DMS153 (cell line): ENCODE data around the gene COL23A1.

Experiments
- DNase-seq: peaks from one replicate; lab custom pipeline; 2025; lab: John Stamatoyannopoulos, UW

Gene COL23A1

DNA sequence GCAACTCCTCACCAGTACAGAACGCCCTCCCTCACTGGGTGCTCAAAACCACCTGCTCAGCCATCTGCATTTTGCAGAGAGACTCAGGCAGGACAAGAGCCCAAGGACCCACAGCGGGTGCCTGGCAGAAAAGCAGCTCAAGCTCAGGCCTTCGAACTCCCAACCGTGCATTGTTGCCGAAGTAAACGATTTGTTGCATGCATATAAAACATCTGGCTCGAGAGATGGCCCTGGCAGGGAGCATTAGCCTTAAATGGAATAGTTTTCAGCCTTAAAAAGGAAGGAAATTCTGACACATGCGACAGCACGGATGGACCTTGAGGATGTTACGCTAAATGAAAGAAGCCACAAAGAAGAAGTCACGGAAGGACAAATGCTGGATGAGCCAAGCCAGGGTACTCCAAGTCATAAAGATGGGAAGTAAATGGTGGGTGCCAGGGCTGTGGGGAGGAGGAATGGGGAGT, 197.2 kb downstream of the COL23A1 start:
- no peak for DNase-seq

DNA sequence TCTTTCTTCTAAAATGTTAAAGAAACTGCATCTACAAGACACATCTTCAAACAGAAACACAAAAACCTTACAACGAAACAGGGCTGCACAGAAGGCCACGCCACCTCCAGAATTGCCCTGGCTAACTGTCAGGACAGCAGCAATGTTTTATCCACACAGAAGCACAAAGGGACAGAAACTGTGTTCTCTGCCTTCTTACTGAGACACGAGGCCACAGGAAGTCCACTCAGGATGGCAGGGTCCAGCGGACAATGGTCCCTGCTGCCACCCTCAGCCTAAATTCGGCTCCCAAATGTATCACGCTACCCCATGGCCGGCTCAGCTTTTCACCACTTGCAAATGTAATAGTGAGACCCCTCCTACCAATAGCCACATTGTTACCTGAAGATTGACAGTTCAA, 197.8 kb downstream of the COL23A1 start:
- no peak for DNase-seq

DNA sequence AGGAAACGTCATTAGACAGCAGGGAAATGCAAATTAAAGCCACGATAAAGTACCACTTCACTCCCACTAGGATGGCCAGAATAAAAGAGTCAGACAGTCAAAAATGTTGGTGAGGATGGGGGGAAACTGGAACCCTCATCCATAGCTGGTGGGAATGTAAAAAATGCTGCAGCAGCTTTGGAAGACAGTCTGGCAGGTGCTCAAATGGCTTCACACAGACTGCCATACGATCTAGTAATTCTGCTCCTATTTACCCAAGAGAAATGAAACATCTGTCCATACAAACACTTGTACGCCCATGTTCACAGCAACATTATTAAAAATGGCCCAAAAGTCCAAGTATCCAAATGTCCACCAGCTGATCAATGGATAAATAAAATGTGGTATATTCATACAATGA, 198.7 kb downstream of the COL23A1 start:
- no peak for DNase-seq

DNA sequence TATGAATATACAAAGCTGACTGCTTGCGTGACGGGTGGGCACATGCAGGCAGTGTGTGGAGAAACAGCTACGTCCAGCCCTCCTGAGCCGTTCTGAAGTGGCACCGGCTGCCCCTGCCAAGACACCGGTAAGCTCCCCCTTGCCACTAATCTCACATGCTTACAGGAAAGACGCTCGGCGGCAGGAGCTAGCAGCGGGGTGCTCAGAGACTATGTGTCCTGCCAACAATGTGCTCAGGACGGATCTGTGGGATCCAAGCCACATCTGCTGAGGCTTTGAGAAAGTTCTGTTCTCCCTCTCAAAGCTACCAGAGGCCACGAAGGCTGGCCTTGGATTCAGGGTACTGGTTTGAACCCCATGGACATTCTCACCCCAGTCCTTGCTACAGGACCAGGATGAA, 200.4 kb downstream of the COL23A1 start:
- no peak for DNase-seq

DNA sequence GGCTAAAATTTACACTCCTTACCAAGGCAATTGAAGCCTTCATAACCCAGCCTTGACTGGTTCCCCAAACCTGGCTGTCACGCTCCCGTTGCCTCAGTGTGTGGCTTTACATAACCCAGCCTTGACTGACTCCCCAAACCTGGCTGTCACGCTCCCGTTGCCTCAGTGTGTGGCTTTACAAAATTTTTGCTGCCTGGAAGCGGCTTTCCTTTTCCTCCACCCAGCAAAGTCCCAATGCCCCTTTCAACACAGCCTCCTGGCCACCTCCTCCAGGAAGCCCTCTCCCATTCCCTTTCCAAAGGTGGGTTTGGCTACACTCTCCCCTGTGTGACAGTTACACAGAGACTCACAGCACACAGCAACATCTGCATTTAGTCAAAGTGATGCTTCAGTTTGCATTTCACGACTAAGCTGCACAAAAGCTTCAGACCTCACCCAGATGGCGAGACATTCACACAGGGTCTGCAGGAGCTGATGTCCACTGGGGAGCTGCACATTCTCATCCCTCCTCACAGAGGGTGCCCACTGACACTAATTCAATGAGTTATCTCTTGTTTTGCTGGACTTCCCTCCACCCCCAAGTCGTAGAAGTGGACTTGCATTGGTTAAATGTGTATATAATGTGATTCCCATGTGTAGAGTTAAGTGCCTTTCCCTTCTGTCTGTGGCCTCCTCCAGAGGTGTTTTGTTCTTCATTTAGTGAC, 201.0 kb downstream of the COL23A1 start:
- DNase-seq = no peak

DNA sequence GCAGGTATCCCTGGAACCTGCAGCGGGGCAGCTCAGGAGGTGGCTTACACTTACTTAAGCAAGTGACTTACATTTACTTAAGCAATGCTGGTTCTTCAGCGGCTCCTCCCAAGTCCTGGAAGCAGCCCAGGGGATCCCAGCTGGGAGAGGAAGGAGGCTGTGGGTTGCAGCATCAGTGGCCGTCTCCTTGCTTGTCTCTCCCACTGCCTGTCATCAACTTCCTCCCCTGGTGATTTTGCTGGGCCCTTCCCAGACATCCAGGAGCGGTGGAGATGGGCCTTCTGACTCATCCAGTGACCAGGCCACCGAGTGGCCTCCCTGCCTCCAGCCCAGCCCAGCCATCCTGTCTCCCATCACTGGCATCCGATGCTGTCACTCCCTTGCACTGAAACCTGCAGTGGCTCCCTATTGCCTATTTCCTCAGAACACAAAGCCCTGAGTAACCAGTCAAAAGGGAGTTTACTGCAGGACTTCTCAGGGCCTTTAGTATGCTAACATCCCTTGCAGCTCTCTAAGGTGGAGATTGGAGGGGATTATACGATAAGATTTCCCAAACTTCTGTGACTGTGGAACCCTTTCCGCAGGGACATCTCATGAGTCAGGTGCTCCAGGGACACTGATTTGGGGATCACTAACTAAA, 201.7 kb downstream of the COL23A1 start:
- no peak for DNase-seq

DNA sequence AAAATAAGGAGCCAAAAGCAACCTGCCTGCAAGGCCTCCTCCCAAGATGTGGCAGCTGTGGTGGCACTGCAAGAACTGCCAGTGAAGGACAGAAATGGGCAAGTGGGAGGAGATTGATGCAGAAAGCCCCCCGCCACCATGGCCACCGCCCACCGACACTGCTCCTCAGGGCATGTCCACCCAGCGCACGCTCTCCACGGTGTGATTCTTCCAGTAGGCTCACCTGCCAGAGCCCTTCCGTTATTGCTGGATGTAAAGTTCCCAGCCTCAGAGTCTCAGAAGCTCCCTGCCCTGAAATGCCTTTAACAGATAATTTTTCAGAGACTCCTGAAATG, 202.4 kb downstream of the COL23A1 start:
- no peak for DNase-seq

DNA sequence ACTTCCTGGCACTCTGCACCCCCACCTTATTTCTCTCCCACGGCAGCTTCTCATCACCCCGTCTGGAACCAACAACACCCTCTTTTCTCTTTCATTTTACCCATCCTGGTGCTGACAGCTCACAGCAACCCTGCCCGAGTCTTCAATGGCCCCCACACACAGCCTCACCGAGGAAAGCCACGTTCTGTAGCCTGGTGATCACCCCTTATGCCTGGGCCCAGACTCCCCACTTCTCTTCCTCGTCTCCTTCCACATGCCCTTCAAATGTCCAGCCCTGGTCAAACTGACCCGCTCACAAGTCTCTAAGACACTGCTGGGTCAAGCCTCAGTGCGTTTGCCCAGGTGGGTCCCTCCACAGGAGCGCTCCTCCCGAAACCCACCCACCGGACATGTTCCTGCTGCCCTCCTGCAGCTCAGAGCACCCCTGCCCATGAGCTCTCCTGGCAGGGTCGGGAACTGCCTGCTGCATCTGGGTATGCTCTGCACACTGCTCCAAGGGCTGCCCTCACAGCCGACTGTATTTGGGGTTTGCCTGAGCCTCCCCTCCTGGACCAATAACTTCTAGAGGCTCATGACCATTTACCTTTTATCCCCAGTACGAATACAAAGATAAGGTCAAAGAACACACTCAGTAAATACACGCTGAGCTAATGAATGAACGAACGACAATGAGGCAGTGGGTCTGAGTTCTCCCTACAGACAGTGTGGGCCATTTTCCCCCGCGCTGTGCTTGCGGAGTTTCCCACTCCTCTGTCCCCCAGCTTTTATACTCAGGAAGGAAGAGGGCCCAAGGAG, 202.9 kb downstream of the COL23A1 start:
- no peak for DNase-seq

DNA sequence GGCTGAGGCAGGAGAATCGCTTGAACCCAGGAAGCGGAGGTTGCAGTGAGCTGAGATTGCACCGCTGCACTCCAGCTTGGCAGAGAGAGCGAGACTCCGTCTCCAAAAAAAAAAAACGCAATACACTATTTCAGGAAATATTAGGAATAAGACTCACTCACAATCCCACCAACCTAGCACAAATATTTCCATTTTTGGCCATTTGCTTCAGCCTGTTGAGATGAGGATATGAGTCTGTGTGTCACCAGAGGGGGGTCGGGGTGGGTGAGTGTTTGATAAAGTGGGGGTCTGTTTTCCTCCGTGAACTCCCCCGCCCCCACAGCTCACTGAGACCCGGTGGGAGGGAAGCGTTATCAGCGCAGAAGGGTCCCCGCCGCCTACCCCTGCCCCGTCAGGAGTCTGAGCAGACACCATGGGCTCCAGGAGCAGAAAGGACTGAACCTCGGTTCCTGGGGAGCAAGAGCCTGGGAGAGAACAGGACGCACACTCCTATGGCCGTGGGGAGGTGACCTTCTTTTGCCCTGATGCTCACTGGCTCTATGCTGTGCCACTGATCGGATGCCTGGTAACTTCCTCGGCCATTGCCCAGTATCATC, 203.8 kb downstream of the COL23A1 start:
- DNase-seq = no peak

DNA sequence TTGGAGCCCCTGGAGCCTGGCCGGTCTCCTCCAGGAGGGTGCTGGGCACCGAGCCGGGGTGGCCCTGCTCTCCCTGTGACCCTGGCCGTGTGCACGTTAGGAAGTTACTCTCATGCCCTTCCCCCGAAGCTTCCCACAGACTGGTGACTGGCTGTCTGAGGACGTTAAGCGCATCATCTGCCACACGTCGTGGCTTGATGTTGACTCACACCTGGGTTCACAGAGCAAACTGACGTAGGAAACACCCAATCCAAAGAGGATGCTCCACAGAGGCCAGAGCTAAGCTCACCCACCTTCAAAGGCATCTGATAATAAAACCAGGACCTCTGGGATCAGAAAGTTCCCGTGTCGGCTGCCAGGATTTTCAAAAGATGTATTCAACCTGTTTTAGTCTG, 204.7 kb downstream of the COL23A1 start:
- DNase-seq = no peak

DNA sequence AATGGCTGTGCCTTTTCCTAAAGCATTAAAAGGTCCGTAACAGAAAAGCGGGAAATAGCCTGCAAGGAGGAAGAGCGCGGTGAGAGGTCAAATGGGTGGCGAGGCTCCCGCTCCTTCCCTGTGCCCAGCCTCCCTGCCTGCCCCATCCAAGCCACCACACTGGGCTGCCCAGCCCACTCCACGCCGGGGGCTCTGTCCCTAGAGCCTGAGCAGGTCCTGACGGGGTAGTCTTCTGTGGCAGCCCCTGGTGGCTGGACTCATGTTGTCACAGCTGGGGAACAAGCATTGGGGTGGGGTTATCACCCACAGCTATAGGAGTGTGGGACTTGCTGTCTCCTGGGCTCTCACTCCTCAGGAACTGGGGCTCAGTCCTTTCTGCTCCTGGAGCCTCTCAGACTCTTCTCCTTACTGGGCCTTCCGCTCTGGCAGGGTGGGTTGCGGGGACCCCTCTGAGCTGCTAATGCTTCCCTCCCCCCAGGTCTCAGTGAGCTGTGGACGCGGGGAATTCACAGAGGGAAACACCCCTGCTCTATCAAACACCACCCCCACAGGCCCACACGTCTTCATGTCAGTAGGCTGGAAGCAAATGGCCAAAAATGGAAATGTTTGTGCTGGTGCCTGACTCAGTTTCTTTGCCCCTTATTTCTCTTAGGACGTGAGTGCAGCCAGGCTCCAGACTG, 205.2 kb downstream of the COL23A1 start:
- no peak for DNase-seq

DNA sequence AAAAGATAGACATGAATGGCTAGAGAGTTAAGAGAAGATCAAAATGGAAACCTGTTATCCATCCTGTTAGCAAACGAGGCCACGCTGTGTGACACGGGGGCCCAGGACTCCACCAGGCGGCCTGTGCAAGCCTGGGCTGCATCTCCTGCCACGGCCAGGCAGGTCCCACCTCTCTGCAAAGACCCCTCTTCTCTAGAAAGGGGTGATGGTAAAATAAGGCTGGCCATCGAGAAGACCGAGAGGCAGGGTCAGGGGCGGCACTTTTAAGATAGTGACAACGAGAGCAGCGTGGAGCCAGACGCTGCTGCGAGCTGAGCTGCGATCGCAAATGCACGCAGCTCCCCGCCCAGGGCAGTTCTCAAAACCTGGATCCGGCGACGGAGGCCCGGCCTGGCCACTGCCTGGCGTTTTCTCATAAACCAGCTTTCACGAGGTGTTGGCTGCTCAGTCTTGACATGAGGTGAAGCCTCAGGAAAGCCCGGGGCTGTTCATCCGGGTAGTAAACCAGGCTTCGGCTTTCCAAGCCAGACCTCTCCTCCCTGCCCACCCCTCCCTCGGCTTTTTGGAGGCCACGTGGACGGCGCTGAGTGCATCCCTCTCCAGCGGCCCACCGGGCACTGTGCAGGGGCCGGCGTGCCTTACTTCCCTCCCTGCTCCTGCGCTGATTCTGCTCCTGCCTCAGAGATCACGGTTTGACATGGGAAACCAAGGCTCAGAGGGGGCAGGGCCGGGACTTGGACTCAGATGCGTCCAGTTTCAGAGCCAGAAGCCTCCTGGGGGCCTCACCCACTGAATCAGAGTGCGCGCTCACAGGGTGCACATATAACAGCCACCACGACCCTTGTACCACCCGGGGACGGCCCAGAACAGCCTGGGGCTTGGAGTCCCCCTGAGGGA, 206.0 kb downstream of the COL23A1 start:
- DNase-seq = no peak

DNA sequence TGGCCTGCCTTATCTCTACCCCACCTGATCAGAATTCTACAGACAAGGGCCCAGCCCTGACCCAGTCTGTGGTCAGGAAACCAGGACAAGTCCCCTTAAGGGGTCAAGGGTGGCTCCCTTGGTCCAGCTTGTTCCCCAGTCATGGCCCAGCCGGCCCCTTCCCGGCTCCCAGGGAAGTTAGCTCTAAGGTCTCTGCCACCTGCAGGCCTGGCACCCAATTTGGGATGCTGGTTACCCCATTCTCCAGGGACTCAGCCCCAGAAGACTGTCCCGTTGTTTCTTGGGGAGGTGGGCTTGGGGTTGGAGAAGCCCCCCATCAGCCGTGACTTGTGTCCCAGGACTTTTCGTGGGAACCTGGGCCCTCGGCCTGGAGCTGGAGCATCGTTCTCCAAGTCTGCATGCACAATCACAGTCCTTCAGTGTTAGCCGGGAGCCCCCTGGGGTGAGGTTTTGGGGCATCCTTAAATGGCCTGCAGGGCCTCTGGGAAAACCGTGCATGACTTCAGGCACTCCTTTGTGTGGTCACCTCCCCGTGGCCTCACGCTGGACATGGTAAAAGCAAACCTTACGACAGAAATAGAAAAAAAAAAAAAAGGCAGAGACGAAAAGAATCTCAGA, 206.8 kb downstream of the COL23A1 start:
- DNase-seq = no peak

DNA sequence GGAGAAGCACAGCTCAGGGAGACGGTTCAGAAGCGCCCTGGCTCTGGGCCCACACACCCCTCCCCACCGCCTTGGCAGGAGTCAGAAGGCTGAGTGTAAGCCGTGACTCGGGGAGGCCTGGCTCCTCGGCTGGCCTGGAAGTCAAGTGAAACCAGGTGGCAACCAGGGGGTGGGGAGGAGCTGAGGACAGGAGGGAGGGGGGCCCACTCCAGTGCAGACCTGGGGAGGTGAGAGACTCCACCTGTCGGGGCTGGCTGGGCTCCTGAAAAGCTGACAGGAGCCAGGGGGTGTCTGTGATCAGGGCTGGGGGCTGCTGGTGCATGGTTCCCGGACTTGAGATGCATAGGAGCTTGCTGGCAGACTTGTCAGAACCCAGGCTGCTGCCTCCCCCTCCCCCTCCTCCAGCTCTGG, 207.4 kb downstream of the COL23A1 start:
- no peak for DNase-seq

DNA sequence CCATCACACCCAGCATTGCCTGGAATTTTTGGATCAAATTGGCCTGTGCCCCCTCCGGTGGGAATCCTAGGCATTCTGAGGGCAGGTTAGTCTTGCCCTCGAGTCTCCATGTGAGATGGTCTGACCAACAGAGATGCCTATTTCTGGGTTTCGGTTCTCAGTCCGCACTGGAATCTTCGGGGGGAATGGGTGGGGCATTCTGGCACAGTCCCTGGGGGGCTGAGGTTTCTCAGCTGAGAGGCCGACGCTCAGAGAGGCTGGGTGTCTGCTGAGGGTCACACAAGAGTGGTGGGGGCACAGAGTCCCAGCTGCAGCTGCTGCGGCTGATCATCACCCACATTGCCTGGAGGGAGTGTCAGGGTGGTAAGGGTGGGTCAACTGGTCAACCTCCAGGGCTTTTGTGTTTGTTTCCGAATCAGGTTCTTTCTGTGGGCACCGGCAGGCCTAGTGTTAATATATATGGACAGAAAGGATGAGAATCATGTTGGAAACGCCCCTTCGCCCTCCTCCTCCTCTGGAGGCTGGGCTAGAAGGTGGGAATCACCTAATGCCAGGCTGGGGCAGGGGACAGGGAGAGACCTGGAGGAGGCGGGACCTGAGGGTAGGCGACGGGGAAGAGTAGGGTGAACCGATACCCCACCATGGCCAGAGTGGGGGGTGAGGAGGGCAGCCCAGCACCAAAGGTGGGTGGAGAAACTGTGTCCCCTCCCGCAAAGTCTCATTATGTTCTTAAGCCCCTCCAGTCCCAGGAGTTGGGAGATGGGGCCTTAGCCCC, 208.1 kb downstream of the COL23A1 start:
- no peak for DNase-seq

DNA sequence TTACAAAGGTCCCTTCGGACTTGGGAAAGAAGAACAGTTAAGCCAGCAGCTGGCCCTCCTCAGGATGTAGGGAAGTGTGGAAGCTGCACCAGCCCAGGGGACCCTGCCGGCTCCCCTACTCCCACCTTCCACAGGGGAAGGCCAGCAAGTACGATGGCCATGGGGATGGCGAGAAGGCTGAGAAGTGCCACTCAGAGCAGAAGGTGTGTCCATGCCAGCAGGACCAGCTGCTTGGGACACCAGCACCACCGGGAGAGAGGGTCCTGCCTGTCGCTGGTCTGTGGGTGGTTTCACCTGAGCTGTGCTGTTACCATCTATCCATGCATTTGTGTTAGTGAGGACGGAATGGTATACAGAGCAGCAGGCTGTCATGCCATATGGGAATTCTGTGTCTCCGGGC, 209.0 kb downstream of the COL23A1 start:
- DNase-seq = no peak

DNA sequence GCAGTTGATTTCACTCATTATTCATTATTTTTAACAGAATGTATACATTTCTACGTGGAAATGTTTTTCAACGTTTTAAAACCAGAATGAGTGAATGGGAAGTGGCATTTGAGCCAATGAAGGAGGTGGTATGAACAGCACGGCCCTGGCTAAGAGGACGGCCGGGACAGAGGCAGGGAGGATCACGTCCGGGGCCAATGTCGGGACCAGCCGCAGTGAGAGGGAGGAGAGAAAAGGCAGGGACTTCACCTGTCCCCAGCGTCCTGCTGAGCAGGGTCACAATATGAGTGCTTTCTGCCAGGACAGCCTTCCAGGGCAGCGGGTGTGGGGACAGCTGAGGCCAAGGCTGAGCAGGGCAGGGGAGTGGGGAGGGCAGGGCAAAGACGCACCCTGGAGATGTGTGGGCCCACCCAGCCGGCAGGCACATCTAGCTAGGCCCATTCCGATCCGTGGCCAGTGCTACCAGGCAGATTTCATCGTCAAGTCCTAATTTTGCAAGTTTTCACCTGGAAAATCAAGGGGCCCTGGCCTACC, 209.6 kb downstream of the COL23A1 start:
- DNase-seq = no peak

DNA sequence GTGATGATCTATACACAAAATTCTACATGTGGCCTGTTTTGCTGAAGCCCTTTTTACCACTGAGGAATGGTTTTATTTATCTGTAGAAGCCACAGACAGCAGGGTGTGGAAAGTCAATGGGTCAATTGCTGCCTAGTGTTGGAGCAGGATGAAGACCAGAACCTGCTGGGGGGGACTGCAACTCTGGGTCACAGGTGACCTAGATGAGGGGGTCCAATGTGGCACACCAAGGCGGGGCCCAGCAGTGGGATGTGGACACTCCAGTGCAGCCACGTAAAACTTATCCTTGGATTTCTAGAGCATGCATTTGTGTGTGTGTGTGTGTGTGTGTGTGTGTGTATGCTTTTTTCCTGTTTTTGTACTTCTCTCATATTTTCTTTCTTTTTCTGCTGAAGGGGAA, 210.1 kb downstream of the COL23A1 start:
- no peak for DNase-seq
